GM21528 (cell line): ENCODE results near the gene CAMP.
"Not testable (repeated sequence)": the region's sequence is repeated elsewhere in the genome, so short reads cannot be mapped to it uniquely, and the experiment has no call there.

ENCODE experiments used
- ATAC-seq: cut with Tn5 transposase; IDR thresholded peaks from one replicate; pipeline ENCODE4 v1.9.1; 2021; ENCODE audit warnings: mild to moderate bottlenecking, moderate library complexity; ENCODE audit not compliant: unreplicated experiment, low FRiP score

CAMP gene

GRCh38 chr3:48222616-48223513, at the start of gene CAMP:
Gene CAMP, plus strand, starts transcription at chr3:48223495. Its CDS starts 17 bp downstream, at chr3:48223512.
- ATAC-seq, result peak; percentile 49

- ATAC-seq, result no peak
These were observed 45.2 kb upstream of the CAMP start for GRCh38 chr3:48178072-48178471.

GRCh38 chr3:48180021-48180420, 43.3 kb upstream of the CAMP start:
- ATAC-seq, result no peak

- ATAC-seq, result no peak
These were observed 42.6 kb upstream of the CAMP start for GRCh38 chr3:48180531-48181253.

GRCh38 chr3:48184299-48184698, 39.0 kb upstream of the CAMP start:
- ATAC-seq, result no peak

- ATAC-seq, result no peak
These were observed 38.2 kb upstream of the CAMP start for GRCh38 chr3:48185129-48185528.

GRCh38 chr3:48186631-48187300, 36.5 kb upstream of the CAMP start:
- no peak for ATAC-seq

GRCh38 chr3:48187301-48187578, 36.1 kb upstream of the CAMP start:
- ATAC-seq, result no peak

GRCh38 chr3:48187579-48188265, 35.6 kb upstream of the CAMP start:
- ATAC-seq, result peak; percentile 34

GRCh38 chr3:48188266-48189201, 34.8 kb upstream of the CAMP start, which contains the start of gene CDC25A:
Gene CDC25A, minus strand, starts transcription at chr3:48188417. Its CDS starts 470 bp downstream, at chr3:48187947.
- peak; percentile 93 for ATAC-seq

GRCh38 chr3:48189321-48189720, 34.0 kb upstream of the CAMP start:
- no peak for ATAC-seq

GRCh38 chr3:48190911-48191310, 32.4 kb upstream of the CAMP start:
- no peak for ATAC-seq

- ATAC-seq, result no peak
These were observed 28.7 kb upstream of the CAMP start for GRCh38 chr3:48194446-48195071.

GRCh38 chr3:48196611-48197010, 26.7 kb upstream of the CAMP start:
- no peak for ATAC-seq

GRCh38 chr3:48199117-48199516, 24.2 kb upstream of the CAMP start:
- ATAC-seq, result no peak

GRCh38 chr3:48202632-48203031, 20.7 kb upstream of the CAMP start:
- ATAC-seq, result no peak

GRCh38 chr3:48208076-48208475, 15.2 kb upstream of the CAMP start:
- no peak for ATAC-seq

- ATAC-seq, result no peak
These were observed 13.8 kb upstream of the CAMP start for GRCh38 chr3:48209445-48209844.

- not testable (repeated sequence) for ATAC-seq
These were observed 12.8 kb upstream of the CAMP start for GRCh38 chr3:48210534-48210933.
